Inflammatory macrophage treated with lipopolysaccharide for 1 hour (primary cell): ENCODE results near the gene NOX3.
"Not testable (repeated sequence)": the region's sequence is repeated elsewhere in the genome, so short reads cannot be mapped to it uniquely, and the experiment has no call there.

ENCODE experiments used
- DNase-seq, 2 donors: peaks; one replicate each; pipeline ENCODE4 v3.0.0-alpha.2; 2020 to 2022

Gene NOX3

GRCh38 chr6:155455766-155456165 is at the start of gene NOX3:
TSS of gene NOX3 (minus strand) at chr6:155455839. CDS start at chr6:155455800, 39 bp downstream.
- no peak for DNase-seq

GRCh38 chr6:155504848-155505607 is 49.4 kb upstream of the NOX3 start:
- no peak for DNase-seq

GRCh38 chr6:155502393-155502792 is 46.8 kb upstream of the NOX3 start:
- DNase-seq: no peak

GRCh38 chr6:155499574-155499973 is 43.9 kb upstream of the NOX3 start:
- DNase-seq: no peak

GRCh38 chr6:155498370-155498769 is 42.7 kb upstream of the NOX3 start:
- no peak for DNase-seq

- no peak for DNase-seq
Measured at GRCh38 chr6:155497273-155497672, 41.6 kb upstream of the NOX3 start.

- DNase-seq: no peak
Measured at GRCh38 chr6:155495011-155495768, 39.6 kb upstream of the NOX3 start.

GRCh38 chr6:155493694-155494143 is 38.1 kb upstream of the NOX3 start:
- DNase-seq: peak in 1 of 2 donors; percentile 7

- DNase-seq: no peak
Measured at GRCh38 chr6:155493026-155493693, 37.5 kb upstream of the NOX3 start.

- no peak for DNase-seq
Measured at GRCh38 chr6:155492061-155492735, 36.6 kb upstream of the NOX3 start.

- DNase-seq: no peak
Measured at GRCh38 chr6:155491421-155491820, 35.8 kb upstream of the NOX3 start.

- DNase-seq: not testable (repeated sequence)
Measured at GRCh38 chr6:155488197-155488596, 32.6 kb upstream of the NOX3 start.

- no peak for DNase-seq
Measured at GRCh38 chr6:155487371-155488130, 31.9 kb upstream of the NOX3 start.

- no peak for DNase-seq
Measured at GRCh38 chr6:155486721-155487294, 31.2 kb upstream of the NOX3 start.

- no peak for DNase-seq
Measured at GRCh38 chr6:155485756-155486155, 30.1 kb upstream of the NOX3 start.

GRCh38 chr6:155483858-155484257 is 28.2 kb upstream of the NOX3 start:
- DNase-seq: no peak

GRCh38 chr6:155481215-155481614 is 25.6 kb upstream of the NOX3 start:
- DNase-seq: no peak

- DNase-seq: no peak
Measured at GRCh38 chr6:155473741-155474140, 18.1 kb upstream of the NOX3 start.

- no peak for DNase-seq
Measured at GRCh38 chr6:155472886-155473285, 17.2 kb upstream of the NOX3 start.

- DNase-seq: not testable (repeated sequence)
Measured at GRCh38 chr6:155470979-155471616, 15.5 kb upstream of the NOX3 start.

GRCh38 chr6:155468543-155468942 is 12.9 kb upstream of the NOX3 start:
- DNase-seq: not testable (repeated sequence)
